ENCODE results near the gene UNK. TPM values are rescaled to one million over a fixed set of nuclear protein-coding genes. Genes with fewer than 3 reads are reported as not detected.

UNK gene
- total and polyA plus RNA-seq, 2 of the 13 experiments (the other 11 are each of a cell fraction or from before 2014, with no cell fraction given): 31.6 to 33.0 TPM

DNA sequence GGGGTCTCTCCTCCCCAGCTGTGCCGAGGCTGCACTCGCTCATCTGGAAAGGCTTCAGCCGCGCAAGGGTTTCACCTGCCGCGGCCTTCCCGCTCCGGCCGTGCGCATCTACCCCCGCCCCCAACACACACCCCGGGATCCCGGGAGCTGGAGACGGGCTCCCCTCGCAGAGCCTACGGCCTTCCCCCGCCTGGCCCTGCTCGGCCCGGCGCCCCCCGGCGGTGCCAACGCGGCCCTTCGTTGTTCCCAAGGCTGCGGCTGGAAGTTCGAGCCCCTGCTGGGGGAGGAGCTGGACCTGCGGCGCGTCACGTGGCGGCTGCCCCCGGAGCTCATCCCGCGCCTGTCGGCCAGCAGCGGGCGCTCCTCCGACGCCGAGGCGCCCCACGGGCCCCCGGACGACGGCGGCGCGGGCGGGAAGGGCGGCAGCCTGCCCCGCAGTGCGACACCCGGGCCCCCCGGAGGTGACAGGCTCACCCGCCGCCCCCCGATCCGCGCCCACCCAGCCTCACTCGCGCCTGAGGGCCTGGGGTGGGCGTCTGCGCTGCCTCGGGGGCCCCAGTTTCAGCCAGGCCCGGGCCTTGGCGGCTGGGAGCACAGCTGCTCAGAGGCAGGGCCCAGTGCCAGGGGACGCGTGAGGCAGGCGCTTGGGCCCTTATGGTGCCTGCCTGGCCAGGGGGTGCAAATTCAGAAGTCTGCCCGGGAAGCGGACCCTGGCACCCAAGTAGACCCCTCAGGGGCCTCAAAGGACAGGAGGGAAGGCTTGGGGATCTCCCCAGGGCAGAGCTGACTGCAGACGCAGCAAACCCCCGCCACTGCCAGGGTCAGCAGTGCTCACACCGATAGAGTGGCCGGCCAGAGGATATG is 30.9 kb upstream of the UNK start (continued):
- TF ChIP-seq ZNF83 (CRISPR knock-in tag; IDR thresholded peaks at IDR 0.05; ENCODE audit: borderline replicate concordance) (peak; percentile 25; the same call in 1 of the 2 replicates), BRD4 (CRISPR knock-in tag; IDR thresholded peaks at IDR 0.05) (peak; percentile 83), ZNF225 (CRISPR knock-in tag; IDR thresholded peaks at IDR 0.05) (0 out of 2 replicates have a peak, but pooled peaks have one; percentile 45), SRSF4 (IDR thresholded peaks at IDR 0.05; ENCODE audit: low read depth, low read length, poor library complexity, severe bottlenecking) (no peak), SRSF1 (optimal IDR thresholded peaks at IDR 0.05; ENCODE audit: low read depth, low read length) (peak; percentile 51), ARID2 (CRISPR knock-in tag; IDR thresholded peaks at IDR 0.05; ENCODE audit: borderline replicate concordance) (peak; percentile 67; the same call in 1 of the 2 replicates), TRIM22 (IDR thresholded peaks at IDR 0.05) (no peak), CCDC6 (CRISPR knock-in tag; IDR thresholded peaks at IDR 0.05) (peak; percentile 90; the same call in 1 of the 2 replicates), DNMT1 (CRISPR knock-in tag; IDR thresholded peaks at IDR 0.05) (peak; percentile 89), JDP2 (CRISPR knock-in tag; IDR thresholded peaks at IDR 0.05; ENCODE audit: borderline replicate concordance) (peak; percentile 38; the same call in 1 of the 2 replicates), ZNF772 (CRISPR knock-in tag; IDR thresholded peaks at IDR 0.05) (no peak; the same call in 1 of the 2 replicates), ELF1 (CRISPR knock-in tag; IDR thresholded peaks at IDR 0.05) (peak; percentile 5; the same call in 1 of the 2 replicates), RFXANK (CRISPR knock-in tag; IDR thresholded peaks at IDR 0.05) (no peak), MED8 (CRISPR knock-in tag; IDR thresholded peaks at IDR 0.05; ENCODE audit: insufficient replicate concordance) (peak; percentile 79), HIC2 (CRISPR knock-in tag; IDR thresholded peaks at IDR 0.05; ENCODE audit: low read depth) (peak; percentile 51)
- TF ChIP-seq, protein P1, sequence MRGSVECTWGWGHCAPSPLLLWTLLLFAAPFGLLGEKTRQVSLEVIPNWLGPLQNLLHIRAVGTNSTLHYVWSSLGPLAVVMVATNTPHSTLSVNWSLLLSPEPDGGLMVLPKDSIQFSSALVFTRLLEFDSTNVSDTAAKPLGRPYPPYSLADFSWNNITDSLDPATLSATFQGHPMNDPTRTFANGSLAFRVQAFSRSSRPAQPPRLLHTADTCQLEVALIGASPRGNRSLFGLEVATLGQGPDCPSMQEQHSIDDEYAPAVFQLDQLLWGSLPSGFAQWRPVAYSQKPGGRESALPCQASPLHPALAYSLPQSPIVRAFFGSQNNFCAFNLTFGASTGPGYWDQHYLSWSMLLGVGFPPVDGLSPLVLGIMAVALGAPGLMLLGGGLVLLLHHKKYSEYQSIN (CRISPR knock-in tag; IDR thresholded peaks at IDR 0.05; ENCODE audit: borderline replicate concordance): 0 out of 2 replicates have a peak, but pooled peaks have one; percentile 1
- TF ChIP-seq, protein P2, sequence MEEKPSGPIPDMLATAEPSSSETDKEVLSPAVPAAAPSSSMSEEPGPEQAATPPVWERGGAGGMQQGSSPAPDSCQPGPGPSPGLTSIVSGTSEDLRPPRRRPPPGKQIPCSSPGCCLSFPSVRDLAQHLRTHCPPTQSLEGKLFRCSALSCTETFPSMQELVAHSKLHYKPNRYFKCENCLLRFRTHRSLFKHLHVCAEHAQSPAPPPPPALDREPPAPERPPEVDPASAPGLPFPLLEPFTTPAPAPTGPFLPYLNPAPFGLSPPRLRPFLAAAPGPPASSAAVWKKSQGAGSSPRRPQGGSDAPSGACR (CRISPR knock-in tag; IDR thresholded peaks at IDR 0.05): peak; percentile 70; the same call in 1 of the 2 replicates
- TF ChIP-seq, protein P3, sequence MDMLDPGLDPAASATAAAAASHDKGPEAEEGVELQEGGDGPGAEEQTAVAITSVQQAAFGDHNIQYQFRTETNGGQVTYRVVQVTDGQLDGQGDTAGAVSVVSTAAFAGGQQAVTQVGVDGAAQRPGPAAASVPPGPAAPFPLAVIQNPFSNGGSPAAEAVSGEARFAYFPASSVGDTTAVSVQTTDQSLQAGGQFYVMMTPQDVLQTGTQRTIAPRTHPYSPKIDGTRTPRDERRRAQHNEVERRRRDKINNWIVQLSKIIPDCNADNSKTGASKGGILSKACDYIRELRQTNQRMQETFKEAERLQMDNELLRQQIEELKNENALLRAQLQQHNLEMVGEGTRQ (IDR thresholded peaks at IDR 0.05; ENCODE audit: low read depth, low read length): peak; percentile 89
- TF ChIP-seq, protein P3 (CRISPR knock-in tag; IDR thresholded peaks at IDR 0.05; ENCODE audit: borderline replicate concordance): peak; percentile 84; the same call in 1 of the 2 replicates
- TF ChIP-seq, protein P4, sequence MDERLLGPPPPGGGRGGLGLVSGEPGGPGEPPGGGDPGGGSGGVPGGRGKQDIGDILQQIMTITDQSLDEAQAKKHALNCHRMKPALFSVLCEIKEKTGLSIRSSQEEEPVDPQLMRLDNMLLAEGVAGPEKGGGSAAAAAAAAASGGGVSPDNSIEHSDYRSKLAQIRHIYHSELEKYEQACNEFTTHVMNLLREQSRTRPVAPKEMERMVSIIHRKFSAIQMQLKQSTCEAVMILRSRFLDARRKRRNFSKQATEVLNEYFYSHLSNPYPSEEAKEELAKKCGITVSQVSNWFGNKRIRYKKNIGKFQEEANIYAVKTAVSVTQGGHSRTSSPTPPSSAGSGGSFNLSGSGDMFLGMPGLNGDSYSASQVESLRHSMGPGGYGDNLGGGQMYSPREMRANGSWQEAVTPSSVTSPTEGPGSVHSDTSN (CRISPR knock-in tag; IDR thresholded peaks at IDR 0.05): no peak

Data from HepG2 (cell line).